ENCODE measurements around the gene PGPEP1.

DNA sequence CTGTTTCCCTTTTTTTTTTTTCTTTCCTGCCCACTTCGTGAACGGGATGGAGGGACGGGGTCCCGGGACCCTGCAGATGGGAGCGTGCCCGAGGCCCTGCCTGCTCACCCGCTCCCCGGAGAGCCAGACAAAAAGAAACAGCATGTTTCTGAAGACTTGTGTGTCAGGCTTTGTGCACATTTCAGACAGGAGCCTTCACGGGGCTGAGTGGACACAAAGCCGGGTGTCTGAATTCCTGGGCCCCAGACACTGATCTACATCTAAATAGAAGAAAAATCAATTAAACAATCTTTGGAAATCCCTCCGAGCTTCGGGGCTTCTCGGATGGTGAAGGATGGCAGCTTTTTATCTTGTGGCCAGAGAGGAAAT, 4.2 kb downstream of the PGPEP1 start:
- TF ChIP-seq ARNT (IDR thresholded peaks at IDR 0.05) (no peak), FOXM1 (IDR thresholded peaks at IDR 0.05; ENCODE audit: borderline replicate concordance) (no peak), SP1 (IDR thresholded peaks at IDR 0.05) (no peak), TARDBP (IDR thresholded peaks at IDR 0.05) (no peak), NFRKB (IDR thresholded peaks at IDR 0.05) (no peak), CTBP1 (IDR thresholded peaks at IDR 0.05; ENCODE audit: borderline replicate concordance) (no peak), BHLHE40 (IDR thresholded peaks at IDR 0.05; ENCODE audit: borderline replicate concordance) (no peak), HDGF (IDR thresholded peaks at IDR 0.05; ENCODE audit: borderline replicate concordance) (no peak), L3MBTL2 (conservative IDR thresholded peaks at IDR 0.05) (no peak), ZNF384 (IDR thresholded peaks at IDR 0.05) (no peak), FOXA1 (IDR thresholded peaks at IDR 0.05) (no peak), FOXK2 (IDR thresholded peaks at IDR 0.05) (no peak), SUZ12 (IDR thresholded peaks at IDR 0.05) (no peak)
- TF ChIP-seq, protein P1, sequence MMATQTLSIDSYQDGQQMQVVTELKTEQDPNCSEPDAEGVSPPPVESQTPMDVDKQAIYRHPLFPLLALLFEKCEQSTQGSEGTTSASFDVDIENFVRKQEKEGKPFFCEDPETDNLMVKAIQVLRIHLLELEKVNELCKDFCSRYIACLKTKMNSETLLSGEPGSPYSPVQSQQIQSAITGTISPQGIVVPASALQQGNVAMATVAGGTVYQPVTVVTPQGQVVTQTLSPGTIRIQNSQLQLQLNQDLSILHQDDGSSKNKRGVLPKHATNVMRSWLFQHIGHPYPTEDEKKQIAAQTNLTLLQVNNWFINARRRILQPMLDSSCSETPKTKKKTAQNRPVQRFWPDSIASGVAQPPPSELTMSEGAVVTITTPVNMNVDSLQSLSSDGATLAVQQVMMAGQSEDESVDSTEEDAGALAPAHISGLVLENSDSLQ (IDR thresholded peaks at IDR 0.05): no peak

Data from HEK293T (cell line).